Measurements from ENCODE around the gene ERICH6.

Gene ERICH6

DNA sequence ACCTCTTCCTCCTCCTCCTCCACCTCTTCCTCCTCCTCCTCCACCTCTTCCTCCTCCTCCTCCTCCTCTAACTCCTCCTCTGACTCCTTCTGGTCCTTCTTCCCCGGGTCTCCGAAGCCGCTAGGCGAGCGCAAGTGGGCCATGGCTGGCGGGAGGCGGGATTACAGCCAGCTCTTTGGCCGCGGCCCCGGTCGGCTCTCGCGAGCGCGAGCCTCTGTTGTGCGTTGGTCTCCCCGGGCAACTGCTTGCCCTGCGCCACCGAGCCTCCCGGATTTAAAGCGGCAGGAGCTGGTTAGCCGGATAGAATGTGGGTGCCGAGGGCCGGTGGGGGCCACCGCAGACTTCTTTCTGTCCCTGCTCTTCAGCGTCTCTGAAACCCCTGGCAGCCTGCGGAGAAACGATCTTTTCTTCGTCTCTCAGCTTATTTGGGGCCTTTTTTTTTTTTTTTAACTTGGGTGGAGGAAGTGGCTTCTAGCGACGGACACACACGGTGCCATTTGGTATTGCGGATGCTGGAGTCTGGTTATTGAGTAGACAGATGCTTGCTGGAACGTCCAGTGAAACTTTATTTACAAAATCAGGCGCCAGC lies at the start of gene ERICH6:
ERICH6 (minus strand) TSS at position 165 of the 589 bp plus-strand sequence; CDS start at position 143, 22 bp downstream.
- DNase-seq = peak; percentile 97

DNA sequence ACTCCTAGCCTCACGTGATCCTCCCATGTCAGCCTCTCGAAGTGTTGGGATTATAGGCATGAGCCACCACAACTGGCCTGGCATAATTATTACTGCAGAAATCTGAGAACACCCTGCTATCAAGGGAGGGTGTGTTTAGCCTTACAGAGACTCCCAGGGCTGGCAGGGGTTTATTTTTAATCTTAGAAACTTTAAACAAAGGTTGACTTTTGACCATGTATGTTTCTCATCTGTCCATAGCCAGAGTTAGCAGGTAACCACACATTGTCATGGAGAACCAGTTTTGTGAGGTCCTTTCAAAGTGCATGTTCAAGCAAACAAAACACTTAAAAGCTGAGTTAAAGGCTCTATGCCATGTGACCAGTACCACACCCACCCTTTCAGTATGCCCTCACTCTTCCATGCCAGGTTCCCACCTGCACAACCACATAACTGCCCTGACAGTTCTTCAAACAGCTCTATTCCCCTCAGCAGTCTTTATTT lies 48.1 kb upstream of the ERICH6 start:
- DNase-seq = no peak

DNA sequence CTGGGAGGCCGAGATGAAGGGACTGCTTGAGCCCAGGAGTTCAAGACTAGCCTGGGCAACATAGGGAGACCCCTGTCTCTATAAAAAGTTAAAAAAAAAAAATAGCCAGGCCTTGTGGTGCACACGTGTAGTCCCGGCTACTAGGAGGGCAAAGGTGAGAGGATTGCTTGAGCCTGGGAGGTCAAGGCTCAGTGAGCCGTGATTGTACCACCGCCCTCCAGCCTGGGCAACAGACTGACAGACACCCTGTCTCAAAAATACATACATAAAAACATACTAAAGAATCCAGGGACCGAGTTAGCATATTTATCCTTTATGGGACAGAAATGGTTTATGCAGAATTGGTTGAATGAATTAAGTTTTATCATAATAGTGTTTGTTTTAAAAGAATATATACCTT lies 45.5 kb upstream of the ERICH6 start:
- DNase-seq = no peak

DNA sequence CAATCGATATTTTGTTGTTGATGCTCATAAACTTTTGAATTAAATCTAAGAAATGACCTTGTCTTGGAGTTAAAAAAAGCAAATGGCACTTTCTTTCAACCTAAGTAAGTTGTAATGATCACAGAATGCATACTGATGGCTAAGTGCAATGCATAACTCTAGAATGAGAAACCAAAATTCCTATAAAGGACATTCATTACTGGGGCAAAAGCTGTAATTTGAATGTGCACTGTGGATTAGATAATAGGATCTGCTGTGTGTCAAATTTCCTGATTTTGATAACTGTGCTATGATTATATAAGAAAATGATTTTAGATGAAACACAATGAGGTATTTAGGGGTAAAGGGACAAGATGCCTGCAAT lies 44.9 kb upstream of the ERICH6 start:
- no peak for DNase-seq

DNA sequence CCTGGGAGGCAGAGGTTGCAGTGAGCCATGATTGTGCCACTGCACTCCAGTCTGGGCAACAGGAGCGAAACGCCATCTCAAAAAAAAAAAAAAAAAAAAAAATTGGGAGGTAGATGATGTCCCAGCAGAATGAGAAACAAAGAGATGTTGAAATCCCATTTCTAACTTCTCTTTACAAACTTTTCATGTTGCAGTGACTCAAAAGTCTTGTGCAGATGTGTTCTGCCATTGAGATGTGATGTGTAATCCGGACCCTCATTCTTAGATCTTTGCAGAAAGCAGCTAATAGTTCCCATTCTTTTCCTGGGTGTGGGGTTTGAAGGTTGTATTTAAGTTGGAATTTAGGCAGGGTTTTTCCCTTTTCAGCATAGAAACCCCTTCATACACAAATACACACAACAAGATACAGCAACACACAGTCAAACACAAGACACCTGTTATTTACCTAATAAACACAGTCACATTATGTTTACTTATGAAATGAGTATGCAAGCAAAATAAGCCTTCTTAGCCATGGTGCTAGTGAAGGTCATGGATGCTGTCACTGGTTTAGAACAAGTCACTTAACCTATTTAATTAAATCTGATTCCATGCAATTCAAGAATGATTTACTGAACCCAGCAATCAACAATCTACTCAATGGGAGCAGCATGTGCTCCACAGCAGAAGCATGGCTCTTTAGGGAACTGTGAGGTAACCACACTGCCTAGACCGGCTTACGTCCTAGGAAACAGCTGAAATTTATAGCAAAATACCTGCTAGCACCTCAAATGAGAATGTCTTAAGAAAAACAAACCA lies 44.4 kb upstream of the ERICH6 start:
- no peak for DNase-seq

DNA sequence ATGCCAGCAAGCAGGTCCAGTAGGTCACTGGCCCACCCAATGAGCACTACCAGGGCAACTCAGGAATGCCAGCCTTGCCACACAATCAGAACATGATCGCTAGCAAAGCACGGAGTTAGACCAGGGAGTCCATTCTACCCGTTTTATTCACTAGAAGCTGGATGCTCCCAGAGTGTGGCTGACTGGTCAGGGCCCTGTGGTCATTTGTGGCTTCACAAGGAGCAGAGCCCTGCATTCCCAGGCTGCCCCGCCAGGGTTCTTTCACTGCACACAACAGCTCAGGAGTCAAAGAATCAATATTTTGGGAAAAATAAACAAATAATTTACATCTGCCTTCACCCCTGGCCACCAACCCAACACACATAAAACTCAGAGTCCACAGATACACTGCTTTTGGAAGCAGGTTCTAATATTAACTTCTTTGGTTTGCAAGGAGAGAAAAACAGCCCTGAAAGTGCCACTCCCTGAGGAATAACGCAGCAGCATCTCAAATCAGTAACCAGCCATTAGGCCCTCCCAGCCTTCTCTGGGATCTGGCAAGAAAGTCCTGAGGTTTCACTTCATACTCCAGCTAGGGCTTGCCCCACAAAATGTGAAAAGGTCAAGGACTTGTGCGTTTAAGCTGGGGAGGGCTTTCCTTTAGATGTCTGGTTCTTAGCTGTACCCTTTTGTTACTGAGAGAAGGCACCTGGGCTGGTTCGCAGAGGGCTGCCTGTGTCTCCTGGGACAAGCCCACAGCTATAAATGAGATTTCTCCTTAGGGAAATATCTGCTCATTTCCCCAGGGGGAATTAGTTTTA lies 43.3 kb upstream of the ERICH6 start:
- no peak for DNase-seq

DNA sequence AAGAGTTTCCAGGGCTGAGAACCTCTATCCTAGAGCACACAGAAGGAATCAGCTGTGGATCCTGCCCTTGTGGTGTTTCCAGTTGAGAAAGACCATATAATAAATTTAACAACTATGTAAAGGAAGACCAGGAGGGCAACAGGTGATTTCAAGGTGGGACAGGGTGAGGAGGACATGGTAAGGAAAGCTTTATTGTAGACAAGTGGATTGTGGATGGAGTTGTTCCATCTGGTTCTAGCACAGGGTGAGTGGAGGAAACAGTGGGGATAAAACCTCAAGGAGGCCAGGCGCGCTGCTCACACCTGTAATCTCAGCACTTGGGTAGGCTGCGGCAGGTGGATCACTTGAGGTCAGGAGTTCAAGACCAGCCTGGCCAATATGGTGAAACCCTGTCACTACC lies 42.1 kb upstream of the ERICH6 start:
- no peak for DNase-seq

DNA sequence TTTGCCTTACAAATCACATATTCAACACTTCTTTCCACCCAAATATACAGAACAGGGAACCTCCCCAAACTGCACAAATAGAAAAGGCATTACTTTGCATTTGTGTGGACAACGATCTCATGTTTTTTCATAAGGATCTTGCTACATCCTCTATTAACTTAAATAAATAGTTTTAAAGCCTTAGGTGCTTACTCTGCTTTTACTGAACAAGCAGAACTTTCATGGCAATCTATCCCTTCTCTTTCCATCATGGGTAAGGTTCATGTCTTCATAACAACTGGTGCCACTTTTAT lies 41.1 kb upstream of the ERICH6 start:
- no peak for DNase-seq

DNA sequence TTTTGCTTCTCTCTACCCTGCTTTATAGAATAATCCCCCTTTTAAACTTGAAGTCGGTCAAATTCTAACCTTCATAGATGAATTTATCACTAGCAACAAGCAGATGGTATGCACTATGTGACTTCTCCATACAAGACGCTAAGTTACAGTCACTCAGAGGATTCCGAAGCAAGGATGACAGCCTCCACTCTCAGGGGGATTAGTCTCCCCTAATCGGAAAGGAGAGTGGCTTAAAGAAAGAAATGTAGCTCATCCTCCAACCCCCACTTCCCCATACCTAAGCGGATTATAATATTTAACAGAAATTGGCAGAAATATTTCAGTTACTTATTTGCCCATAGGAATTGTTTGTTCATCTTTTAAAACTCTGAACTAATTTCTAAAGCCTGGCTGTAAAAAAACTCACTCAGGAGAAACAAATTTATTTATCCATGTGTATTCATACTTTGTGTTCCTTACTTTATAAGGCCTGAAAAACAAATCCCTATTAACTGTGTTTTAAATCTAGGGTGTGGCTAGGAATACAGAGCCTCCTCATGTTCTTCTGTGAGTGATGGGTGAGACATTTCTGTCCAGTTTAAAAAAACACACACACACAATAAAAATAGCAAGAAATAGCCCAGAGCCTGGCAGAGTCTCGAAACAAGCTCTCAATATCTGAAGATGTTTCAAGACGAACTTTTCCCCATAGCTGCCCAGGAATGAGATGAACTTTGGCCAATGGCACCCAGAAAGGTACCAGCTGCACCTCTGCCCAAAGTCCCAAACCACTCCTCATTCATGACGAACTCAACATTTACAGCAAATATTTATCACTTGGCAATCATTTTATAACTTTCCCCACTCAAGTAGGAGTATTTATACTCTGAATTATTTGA lies 40.6 kb upstream of the ERICH6 start:
- DNase-seq = no peak

DNA sequence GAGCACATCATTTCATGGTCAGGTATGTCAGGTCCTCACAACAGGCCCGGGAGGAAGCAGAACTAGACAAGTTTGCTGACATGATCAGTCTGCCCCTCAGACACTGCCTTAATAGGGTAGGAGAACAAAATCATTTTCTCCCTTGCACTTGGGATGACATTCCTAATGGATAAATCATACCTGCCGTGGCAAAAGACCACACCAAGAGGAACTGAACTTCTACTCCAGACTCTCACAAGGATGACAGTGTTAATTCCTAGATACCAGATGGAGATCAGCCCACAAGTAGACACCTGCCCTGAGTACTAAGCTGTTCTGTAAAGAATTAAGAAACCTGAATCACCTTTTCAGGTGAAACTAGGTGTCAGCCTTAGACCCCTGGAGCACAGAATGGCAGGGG lies 39.8 kb upstream of the ERICH6 start:
- no peak for DNase-seq

DNA sequence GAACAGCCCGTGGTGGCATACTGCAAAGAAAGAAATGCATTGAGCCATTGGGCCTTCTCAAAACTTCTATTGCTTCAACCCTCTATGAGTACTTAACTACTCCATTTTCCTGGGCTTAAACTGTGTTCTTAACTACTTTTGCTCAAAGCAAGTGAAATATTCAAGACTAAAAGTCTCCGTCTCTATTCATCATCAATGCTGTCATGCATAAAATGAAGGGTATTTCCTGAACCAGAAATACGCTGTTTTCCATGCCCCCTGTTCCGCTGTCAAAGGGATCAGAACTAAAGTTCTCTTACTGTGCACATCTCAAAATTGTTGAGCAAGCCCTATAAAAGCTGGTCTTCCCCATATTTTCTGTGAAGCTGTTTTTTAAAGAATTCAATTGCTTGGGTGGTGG lies 39.0 kb upstream of the ERICH6 start:
- no peak for DNase-seq

DNA sequence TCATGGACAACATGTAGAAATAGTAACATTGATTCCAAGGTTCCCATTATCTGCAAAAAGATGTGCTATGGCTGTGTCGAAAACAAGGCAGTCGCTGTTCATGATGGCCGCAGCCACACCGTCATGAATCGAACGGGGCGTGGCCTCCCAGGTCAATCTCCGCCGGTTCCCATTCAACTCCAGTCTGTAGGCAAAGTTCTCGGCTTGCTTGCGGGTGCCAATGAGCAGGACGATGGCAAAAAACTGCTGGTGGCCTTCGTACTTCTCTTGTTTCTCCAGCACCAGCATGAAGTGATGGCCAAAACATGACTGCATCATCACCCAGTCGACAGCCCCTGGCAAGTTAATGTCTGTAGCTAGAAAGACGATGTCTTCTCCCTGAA lies 38.4 kb upstream of the ERICH6 start:
- no peak for DNase-seq

DNA sequence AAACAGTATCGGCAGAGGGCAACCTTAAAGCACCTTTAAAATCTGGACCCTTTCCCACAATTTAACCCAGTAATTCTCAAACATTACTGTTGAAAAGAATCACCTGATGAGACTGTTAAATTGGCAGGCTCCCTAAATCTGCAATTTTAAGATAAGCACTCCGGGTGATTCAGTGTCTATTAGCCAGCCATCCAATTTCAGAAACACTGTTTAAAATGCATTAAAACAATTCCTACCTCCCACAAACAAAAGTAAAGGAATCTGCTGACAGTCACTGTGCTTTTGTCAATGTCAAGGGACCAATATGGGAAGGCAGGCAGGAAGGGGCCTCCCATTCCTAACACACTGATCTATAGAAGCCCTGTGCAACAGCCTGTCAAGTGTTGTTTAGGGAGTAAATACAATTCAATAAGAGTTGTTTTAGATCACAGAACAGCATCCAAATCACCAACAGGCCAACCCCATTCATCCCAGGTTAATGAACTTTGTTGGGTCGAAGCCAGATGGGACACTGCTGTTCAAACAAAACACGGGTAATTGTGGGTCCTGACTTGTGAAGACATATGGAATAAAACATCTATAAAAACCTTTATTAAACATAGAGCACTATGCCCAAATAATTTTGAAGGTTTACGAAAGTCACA lies 37.9 kb upstream of the ERICH6 start:
- peak; percentile 70 for DNase-seq

DNA sequence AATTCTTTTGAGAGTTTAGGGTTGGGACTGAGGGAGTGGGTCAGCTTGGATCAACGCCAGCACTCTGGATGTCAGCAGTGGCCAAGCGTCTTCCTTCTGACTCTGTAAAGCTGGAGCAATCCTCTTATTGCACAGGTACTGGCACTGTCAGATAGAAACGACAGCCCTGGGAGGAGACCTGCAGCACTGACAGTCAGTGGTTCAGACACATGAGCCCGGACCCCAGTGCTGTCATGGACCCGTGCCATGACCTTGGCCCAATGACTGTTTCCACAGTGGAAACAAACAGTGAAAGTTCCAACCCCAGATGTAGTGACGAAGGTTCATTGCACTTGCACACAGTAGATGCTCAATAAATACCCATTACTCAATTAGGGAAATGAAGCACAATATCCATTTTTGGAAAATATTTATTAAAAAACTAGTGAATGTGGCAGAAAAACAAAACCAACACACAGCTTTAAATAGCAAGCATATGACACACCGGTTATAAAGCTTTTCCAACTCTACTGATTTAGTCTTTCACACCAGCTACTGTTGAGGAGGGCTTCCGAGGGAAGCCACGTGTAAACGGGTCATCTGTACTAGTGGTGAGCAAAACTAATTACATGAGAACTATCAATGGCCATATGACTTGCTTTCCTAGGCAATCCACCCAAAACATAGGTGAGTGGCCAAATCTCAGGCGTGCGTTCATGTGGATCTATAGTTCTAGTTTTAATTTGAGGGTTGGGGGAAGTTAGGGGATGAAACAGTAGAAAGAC lies 37.2 kb upstream of the ERICH6 start:
- DNase-seq = no peak

DNA sequence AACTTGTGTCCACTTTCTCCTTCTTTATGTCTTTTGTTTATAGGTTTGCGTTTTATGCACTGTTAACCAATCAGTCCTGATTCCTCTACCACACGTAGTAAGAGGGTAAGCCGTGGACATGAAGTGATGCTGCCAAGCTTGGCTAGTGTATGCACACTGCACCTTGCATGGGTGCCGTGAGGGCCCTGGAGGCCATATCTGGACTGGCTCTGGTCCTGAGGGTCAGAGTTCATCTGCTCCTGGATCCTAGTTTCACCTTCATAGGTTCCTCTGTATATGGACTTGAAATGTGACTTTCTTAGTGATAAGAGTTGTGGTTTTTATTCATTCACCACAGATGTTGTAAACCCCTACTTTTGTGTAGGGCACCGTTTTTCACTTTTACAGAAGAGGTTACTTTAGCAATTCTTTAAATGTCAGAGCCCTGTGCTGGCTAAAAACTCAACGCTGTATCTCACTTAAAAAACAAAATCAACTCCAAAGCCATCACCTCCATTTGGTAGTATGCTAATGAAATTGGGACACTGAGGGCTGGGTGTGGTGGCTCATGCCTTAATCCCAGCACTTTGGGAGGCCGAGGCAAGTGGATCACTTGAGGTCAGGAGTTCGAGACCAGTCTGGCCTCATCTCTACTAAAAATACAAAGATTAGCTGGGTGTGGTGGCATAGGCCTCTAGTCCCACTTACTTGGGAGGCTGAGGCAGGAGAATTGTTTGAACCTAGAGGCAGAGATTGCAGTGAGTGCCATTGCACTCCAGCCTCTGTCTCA lies 36.3 kb upstream of the ERICH6 start:
- peak; percentile 76 for DNase-seq

DNA sequence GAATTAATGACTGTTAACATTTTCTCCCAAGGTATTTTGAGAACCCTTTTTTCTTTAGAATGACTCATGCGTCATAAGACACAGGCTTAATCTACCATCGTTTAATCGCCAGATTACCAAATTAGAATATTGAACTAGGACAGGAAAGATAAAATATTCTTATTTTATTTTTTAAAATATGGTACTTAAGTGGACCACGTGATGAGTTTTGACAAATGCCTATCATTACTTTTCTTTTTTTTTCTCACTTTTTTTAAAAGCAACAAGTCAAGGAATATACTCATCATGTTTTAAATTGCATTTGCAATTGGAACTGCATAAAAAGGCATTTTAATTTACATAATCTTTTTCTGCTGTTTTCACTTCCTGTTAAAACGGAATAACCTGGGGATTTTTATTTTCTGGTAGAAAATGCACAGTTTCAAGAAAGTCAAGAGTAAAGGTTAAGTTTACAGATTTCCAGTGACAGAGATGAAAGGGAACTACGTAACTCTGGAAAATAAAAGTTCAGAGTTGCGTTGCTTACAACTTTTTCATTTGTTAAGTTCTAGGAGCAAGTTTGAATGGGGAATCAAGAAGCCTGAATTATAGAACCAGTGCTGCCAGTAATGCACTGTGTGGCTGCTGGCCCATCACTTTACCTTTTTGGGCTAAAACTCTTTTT lies 35.6 kb upstream of the ERICH6 start:
- DNase-seq = peak; percentile 44

DNA sequence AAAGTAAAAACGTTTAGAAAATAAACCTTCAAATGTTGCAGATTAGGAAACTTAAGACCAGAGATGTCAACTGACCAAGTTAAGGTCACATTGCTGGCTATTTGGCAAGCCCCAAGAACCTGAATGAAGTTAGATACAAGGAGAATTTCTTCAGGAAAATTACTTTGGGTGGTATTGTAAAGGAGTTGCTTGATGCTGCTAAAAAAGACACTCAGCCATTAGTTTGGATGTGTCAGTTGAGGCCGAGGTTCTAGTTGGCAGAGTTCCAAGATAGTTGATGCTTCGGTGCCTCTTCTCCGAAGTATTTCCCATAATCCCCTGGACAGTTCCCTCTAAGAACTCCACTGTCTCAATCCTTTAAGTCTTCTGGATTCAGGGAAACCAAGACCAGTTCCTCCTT lies 35.0 kb upstream of the ERICH6 start:
- DNase-seq = peak; percentile 34

DNA sequence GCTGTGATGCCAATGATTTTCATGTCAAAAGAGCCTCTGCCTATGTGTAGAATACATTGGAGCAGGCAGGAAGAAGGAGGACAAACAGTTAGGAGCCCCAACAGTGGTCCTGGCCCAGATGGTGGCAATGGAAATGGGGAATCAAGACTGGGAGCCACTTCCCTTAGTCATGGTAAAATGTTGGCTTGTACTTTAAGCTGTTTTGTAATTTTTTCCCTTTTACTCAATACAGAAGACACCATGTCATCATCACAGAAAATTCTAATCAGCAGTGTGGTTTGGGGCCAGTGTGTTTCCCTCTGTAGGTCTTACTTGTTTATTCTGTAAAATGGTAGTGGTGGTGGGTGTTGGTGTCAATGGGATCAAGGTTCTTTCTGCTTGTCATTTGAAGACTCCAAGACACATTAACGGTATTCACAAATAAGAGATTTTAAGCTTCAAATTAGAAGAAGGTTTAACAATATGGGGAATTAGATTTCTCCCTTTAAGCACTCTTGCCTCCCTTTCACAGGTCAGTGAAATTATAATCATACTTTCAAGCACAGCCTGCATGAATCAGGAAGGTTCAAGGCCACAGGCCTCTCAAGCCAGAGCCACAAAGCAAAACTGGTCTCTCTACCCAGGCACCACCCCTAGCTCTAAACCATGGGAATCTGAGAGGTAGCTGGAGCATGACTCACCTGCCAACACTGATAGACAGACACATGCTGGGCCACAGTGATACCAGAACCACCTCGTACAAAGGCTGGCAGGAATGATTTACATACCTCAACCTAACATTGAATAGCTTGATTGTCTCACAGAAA lies 34.4 kb upstream of the ERICH6 start:
- DNase-seq = peak; percentile 80

Data from hematopoietic multipotent progenitor cell treated with erythropoietin and hydrocortisone succinate and interleukin-3 and kit ligand, for 4 days (in vitro differentiated cells).